Neuronal stem cell (in vitro differentiated cells): ENCODE results near the gene FSHR. TPM values are rescaled to one million over a fixed set of nuclear protein-coding genes. Genes with fewer than 3 reads are reported as not detected.

ENCODE experiments used
- DNase-seq: peaks from one replicate; pipeline ENCODE4 v3.0.0-alpha.2; 2013; ENCODE audit warnings: low spot score
- H2AFZ ChIP-seq: one replicate; pipeline ENCODE4 v1.6.1; 2013; ENCODE audit warnings: mild to moderate bottlenecking, low read length, inconsistent platforms
- H2AK5ac ChIP-seq: 2 replicates; pipeline ENCODE4 v1.6.1; 2013; ENCODE audit warnings: low read depth, mild to moderate bottlenecking, inconsistent platforms, low read length, moderate library complexity, mixed read lengths
- H2BK120ac ChIP-seq: 2 replicates; pipeline ENCODE4 v1.6.1; 2013; ENCODE audit warnings: low read depth, mild to moderate bottlenecking, inconsistent platforms, low read length, moderate library complexity, mixed read lengths
- H2BK12ac ChIP-seq: one replicate; pipeline ENCODE4 v1.6.1; 2013; ENCODE audit warnings: low read length, inconsistent platforms
- H2BK15ac ChIP-seq: 2 replicates; pipeline ENCODE4 v1.6.1; 2013; ENCODE audit warnings: mild to moderate bottlenecking, low read length, inconsistent platforms, mixed read lengths
- H2BK5ac ChIP-seq: one replicate; pipeline ENCODE4 v1.6.1; 2013; ENCODE audit warnings: inconsistent platforms, mild to moderate bottlenecking, low read length, moderate library complexity
- H3K14ac ChIP-seq: one replicate; pipeline ENCODE4 v1.6.1; 2013; ENCODE audit warnings: low read length, inconsistent platforms
- H3K18ac ChIP-seq: 2 replicates; pipeline ENCODE4 v1.6.1; 2013; ENCODE audit warnings: low read length, inconsistent platforms
- H3K23ac ChIP-seq: 2 replicates; pipeline ENCODE4 v1.6.1; 2013; ENCODE audit warnings: low read depth, mild to moderate bottlenecking, mixed read lengths, low read length, inconsistent platforms; ENCODE audit not compliant: poor library complexity
- H3K27ac ChIP-seq: replicated peaks from 3 replicates; pipeline ENCODE4 v1.5.1; 2013; ENCODE audit warnings: low read length, inconsistent platforms
- H3K27me3 ChIP-seq, 3 experiments: 2 replicates each; pipeline ENCODE4 v1.6.1; 2013; ENCODE audit warnings: low read length in 3 of 3, mild to moderate bottlenecking in 2 of 3, inconsistent platforms in 1 of 3, low read depth in 1 of 3, mixed read lengths in 1 of 3, moderate library complexity in 1 of 3; ENCODE audit not compliant: control insufficient read depth in 3 of 3, insufficient read depth in 3 of 3
- H3K36me3 ChIP-seq, 2 donors: replicated peaks in 1 of 2; 2 replicates each; pipeline ENCODE4 v1.6.1; 2013; ENCODE audit warnings: low read length in 2 of 2; ENCODE audit not compliant: control insufficient read depth in 2 of 2, insufficient read depth in 2 of 2
- H3K4ac ChIP-seq: 2 replicates; pipeline ENCODE4 v1.6.1; 2013; ENCODE audit warnings: inconsistent platforms, mild to moderate bottlenecking, low read length, moderate library complexity
- H3K4me1 ChIP-seq, 2 donors: 1 replicate in 1 of 2; 2 replicates in 1 of 2; pipeline ENCODE4 v1.6.1; 2013; ENCODE audit warnings: low read length in 2 of 2, low read depth in 1 of 2; ENCODE audit not compliant: control insufficient read depth in 2 of 2, insufficient read depth in 1 of 2
- H3K4me2 ChIP-seq: one replicate; pipeline ENCODE4 v1.6.1; 2013; ENCODE audit warnings: mild to moderate bottlenecking, low read length, inconsistent platforms; ENCODE audit not compliant: insufficient read depth, poor library complexity, severe bottlenecking
- H3K4me3 ChIP-seq, 2 donors: 2 replicates each; pipeline ENCODE4 v1.5.1; 2013; ENCODE audit warnings: low read length in 2 of 2, mild to moderate bottlenecking in 2 of 2, inconsistent platforms in 1 of 2, moderate library complexity in 1 of 2
- H3K79me1 ChIP-seq: one replicate; pipeline ENCODE4 v1.6.1; 2013; ENCODE audit warnings: low read depth, mild to moderate bottlenecking, inconsistent platforms, low read length, moderate library complexity
- H3K9ac ChIP-seq: one replicate; pipeline ENCODE4 v1.6.1; 2013; ENCODE audit warnings: mild to moderate bottlenecking, low read depth, low read length, inconsistent platforms; ENCODE audit not compliant: poor library complexity
- H3K9me3 ChIP-seq, 2 donors: replicated peaks in 1 of 2; 2 replicates each; pipeline versions ENCODE3 to v1.6.1; 2013; ENCODE audit warnings: low read length in 2 of 2, mild to moderate bottlenecking in 2 of 2, inconsistent platforms in 1 of 2, low read depth in 1 of 2, mixed read lengths in 1 of 2, moderate library complexity in 1 of 2; ENCODE audit not compliant: control insufficient read depth in 2 of 2, insufficient read depth in 1 of 2
- H4K8ac ChIP-seq: one replicate; pipeline ENCODE4 v1.6.1; 2013; ENCODE audit warnings: low read depth, mild to moderate bottlenecking, inconsistent platforms, low read length, moderate library complexity
- H4K91ac ChIP-seq: one replicate; pipeline ENCODE4 v1.6.1; 2013; ENCODE audit warnings: low read length, low read depth, mild to moderate bottlenecking, inconsistent platforms; ENCODE audit not compliant: poor library complexity
- WGBS, 2 donors: extraction: QIAGEN DNeasy Blood & Tissue Kit; methylation state at CpG; one replicate each; pipeline ENCODE4 v1.1.7; 2013; ENCODE audit warnings: missing lambda C conversion rate in 2 of 2, mixed read lengths in 1 of 2; ENCODE audit not compliant: insufficient read length in 2 of 2, insufficient replicate concordance in 1 of 2; ENCODE audit errors: extremely low coverage in 2 of 2; 5-methylcytosine and 5-hydroxymethylcytosine counted together
- polyA plus RNA-seq, 2 experiments: library from polyadenylated mRNA; stranded (reverse); fragments of 200-250 nt; gene quantifications; one replicate each; pipeline ENCODE4 v1.2.3, GENCODE V29; 2013

Gene FSHR, protein sequence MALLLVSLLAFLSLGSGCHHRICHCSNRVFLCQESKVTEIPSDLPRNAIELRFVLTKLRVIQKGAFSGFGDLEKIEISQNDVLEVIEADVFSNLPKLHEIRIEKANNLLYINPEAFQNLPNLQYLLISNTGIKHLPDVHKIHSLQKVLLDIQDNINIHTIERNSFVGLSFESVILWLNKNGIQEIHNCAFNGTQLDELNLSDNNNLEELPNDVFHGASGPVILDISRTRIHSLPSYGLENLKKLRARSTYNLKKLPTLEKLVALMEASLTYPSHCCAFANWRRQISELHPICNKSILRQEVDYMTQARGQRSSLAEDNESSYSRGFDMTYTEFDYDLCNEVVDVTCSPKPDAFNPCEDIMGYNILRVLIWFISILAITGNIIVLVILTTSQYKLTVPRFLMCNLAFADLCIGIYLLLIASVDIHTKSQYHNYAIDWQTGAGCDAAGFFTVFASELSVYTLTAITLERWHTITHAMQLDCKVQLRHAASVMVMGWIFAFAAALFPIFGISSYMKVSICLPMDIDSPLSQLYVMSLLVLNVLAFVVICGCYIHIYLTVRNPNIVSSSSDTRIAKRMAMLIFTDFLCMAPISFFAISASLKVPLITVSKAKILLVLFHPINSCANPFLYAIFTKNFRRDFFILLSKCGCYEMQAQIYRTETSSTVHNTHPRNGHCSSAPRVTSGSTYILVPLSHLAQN
- not detected for polyA plus RNA-seq (2013, experiment 1 of 2)
- not detected for polyA plus RNA-seq (2013, experiment 2 of 2)

DNA sequence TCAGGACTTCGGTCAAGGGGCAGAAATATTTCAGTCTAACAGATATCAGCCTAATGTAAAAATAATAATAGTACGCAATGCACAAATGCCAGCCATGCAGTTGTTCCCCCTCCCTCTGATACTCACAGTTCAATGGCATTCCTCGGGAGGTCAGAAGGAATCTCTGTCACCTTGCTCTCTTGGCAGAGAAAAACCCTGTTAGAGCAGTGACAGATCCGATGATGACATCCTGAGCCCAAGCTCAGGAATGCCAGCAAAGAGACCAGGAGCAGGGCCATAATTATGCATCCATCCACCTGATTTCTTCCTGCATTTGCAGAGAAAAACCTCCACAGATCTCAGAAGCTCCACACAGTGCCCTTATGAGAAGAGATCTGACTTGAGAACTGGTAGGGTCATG, at the start of gene FSHR:
TSS of gene FSHR (minus strand) at position 376 of the 400 bp plus-strand sequence. CDS start at position 278, 98 bp downstream.
- Histone ChIP-seq H3K27ac (no peak within 1 kb of the TSS), H2BK15ac (no peak within 1 kb of the TSS), H2AK5ac (no peak within 1 kb of the TSS), H3K36me3 (no peaks in the 10 kb centered on the region), H3K9ac (no peak within 1 kb of the TSS), H4K91ac (no peak within 1 kb of the TSS), H3K27me3 (no peaks in the 10 kb centered on the region), H3K23ac (no peak within 1 kb of the TSS), H2BK12ac (no peak within 1 kb of the TSS), H2BK5ac (no peak within 1 kb of the TSS), H4K8ac (no peak within 1 kb of the TSS), H3K9me3 (no peaks in the 10 kb centered on the region), H3K4me1 (peaks cover 0 to 4% of the 10 kb centered on the region in 2 donors), H3K14ac (no peak within 1 kb of the TSS), H2BK120ac (no peak within 1 kb of the TSS), H3K18ac (no peak within 1 kb of the TSS), H3K4ac (no peak within 1 kb of the TSS), H2AFZ (no peak within 1 kb of the TSS), H3K79me1 (no peaks in the 10 kb centered on the region), H3K4me2 (no peak within 1 kb of the TSS), H3K4me3 (no peak within 1 kb of the TSS)
- WGBS, 2 donors = no CpG with 5 or more reads among the region's 4 CpGs
- no peak for DNase-seq

DNA sequence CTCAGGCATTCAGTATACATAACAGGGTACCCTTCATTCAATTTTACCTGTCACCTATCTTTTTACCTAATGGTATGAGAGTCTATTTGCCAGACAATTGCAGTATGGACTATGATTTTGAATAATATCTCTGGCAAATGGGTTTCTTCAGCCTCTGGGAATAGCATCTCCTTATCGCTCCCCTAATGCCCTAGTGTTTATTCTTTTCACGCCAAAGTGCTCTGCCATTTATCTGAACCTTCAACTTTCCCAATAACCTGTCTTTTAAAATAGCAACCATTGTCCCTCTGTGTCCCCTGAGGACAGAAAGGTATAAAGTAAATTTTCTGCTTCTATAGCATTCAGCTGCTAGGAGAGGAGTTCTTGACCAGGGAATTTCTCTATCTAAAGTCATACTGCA, 45.0 kb upstream of the FSHR start:
- no CpG with 5 or more reads among the region's 2 CpGs for WGBS, 2 donors
- Histone ChIP-seq H4K8ac (no peak overlapping the region), H3K14ac (no peak overlapping the region), H2AK5ac (no peak overlapping the region), H2BK5ac (no peak overlapping the region), H3K79me1 (no peaks in the 10 kb centered on the region), H3K9ac (no peak overlapping the region), H2BK15ac (no peak overlapping the region), H3K4me3 (no peak overlapping the region), H3K36me3 (no peaks in the 10 kb centered on the region), H3K27ac (no peak overlapping the region), H3K18ac (no peak overlapping the region), H3K4me2 (no peak overlapping the region), H2AFZ (no peak overlapping the region), H3K27me3 (no peaks in the 10 kb centered on the region), H4K91ac (no peak overlapping the region), H3K9me3 (no peaks in the 10 kb centered on the region), H3K23ac (no peak overlapping the region), H2BK120ac (no peak overlapping the region), H3K4me1 (no peaks in the 10 kb centered on the region), H3K4ac (no peak overlapping the region), H2BK12ac (no peak overlapping the region)
- DNase-seq = no peak

DNA sequence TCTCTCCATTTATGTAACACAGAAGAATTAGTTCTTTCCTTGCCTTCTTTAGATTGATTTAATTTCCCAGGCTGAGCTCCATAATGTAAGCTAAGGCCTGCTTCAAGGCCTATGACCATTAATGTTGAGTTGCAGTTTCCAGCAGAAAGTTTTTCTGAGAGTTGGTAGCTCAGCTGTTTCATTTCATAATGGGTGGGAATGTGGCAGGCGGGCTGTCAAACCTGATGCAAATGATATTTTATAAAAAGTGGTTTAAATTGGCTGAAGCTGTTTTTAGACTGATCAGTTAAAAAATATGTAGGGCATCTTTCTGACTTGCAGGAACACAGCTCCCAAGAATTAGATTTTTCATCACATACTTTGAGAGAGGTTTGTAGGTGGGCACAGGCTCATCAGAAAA, 40.4 kb upstream of the FSHR start:
- H2BK12ac ChIP-seq = no peak overlapping the region
- H3K23ac ChIP-seq = no peak overlapping the region
- H3K9ac ChIP-seq = no peak overlapping the region
- H2BK15ac ChIP-seq = no peak overlapping the region
- H4K8ac ChIP-seq = no peak overlapping the region
- H3K9me3 ChIP-seq = no peaks in the 10 kb centered on the region
- H2AK5ac ChIP-seq = no peak overlapping the region
- no peak overlapping the region for H4K91ac ChIP-seq
- no peak overlapping the region for H3K4me2 ChIP-seq
- no peaks in the 10 kb centered on the region for H3K4me1 ChIP-seq
- no peak overlapping the region for H3K18ac ChIP-seq
- no peak overlapping the region for H2BK5ac ChIP-seq
- H3K27me3 ChIP-seq = no peaks in the 10 kb centered on the region
- no peak overlapping the region for H2BK120ac ChIP-seq
- H3K14ac ChIP-seq = no peak overlapping the region
- no peaks in the 10 kb centered on the region for H3K36me3 ChIP-seq
- no peak for DNase-seq
- no peak overlapping the region for H3K27ac ChIP-seq
- H3K4ac ChIP-seq = no peak overlapping the region
- H3K79me1 ChIP-seq = no peaks in the 10 kb centered on the region
- no CpG with 5 or more reads among the region's 1 CpG for WGBS, 2 donors
- H3K4me3 ChIP-seq = no peak overlapping the region
- no peak overlapping the region for H2AFZ ChIP-seq

DNA sequence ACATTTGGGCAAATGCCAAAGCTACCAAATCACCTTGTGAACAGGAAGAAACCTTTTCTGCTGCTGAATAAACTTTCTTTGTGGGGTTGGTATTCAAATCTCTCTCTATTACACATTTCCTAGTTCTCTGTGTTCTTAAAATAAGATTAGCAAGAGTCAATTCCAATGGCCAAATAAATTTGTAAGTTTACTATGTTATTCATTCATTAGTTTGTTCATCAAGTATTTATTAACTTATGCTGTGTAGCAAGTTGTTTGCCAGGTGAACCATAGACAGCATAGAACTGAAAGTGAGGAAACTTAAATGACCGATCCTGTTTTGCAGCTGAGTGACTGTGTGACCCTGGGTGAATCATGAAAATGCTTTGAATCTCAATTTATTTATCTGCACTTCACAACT, 37.7 kb upstream of the FSHR start:
- Histone ChIP-seq H3K4me2 (no peak overlapping the region), H3K14ac (no peak overlapping the region), H3K9me3 (no peaks in the 10 kb centered on the region), H3K4me1 (no peaks in the 10 kb centered on the region), H2AFZ (no peak overlapping the region), H2BK12ac (no peak overlapping the region), H4K8ac (no peak overlapping the region), H3K79me1 (no peaks in the 10 kb centered on the region), H2BK5ac (no peak overlapping the region), H2AK5ac (no peak overlapping the region), H3K9ac (no peak overlapping the region), H2BK120ac (no peak overlapping the region), H3K27ac (no peak overlapping the region), H4K91ac (no peak overlapping the region), H3K18ac (no peak overlapping the region), H2BK15ac (no peak overlapping the region), H3K23ac (no peak overlapping the region), H3K36me3 (no peaks in the 10 kb centered on the region), H3K4me3 (no peak overlapping the region), H3K4ac (no peak overlapping the region), H3K27me3 (no peaks in the 10 kb centered on the region)
- WGBS, 2 donors = no CpG with 5 or more reads among the region's 1 CpG
- DNase-seq = no peak
